ENCODE data around the gene TSN.
A peak's percentile ranks its signal among the peaks of the same experiment; 100 is the strongest.

Gene TSN

GRCh38 chr2:121766624-121767023 lies 11.2 kb downstream of the TSN start:
- peaks cover 0 to 5% (median 3%) of the 10 kb centered on the region in 10 experiments; a peak in 13 of 20 replicates for H3K4me1 ChIP-seq
- no peak overlapping the region for H3K4me2 ChIP-seq
- H3K9me3 ChIP-seq (replicated peaks in 1 of 11): no peaks in the 10 kb centered on the region
- peaks cover 81 to 91% (median 88%) of the 10 kb centered on the region in 11 experiments for H3K36me3 ChIP-seq
- no peaks in the 10 kb centered on the region for H3K27me3 ChIP-seq
- H3K4me3 ChIP-seq: no peak overlapping the region
- no peak overlapping the region for H3K27ac ChIP-seq
- H3K9ac ChIP-seq: no peak overlapping the region
- peaks cover 0 to 36% (median 0%) of the 10 kb centered on the region in 11 experiments; a peak in 6 of 22 replicates for H4K20me1 ChIP-seq
- no peak for TF ChIP-seq Cebpa-rat (IDR thresholded peaks at IDR 0.05)

GRCh38 chr2:121768143-121768755 lies 12.8 kb downstream of the TSN start:
- Histone ChIP-seq H3K27me3 (no peaks in the 10 kb centered on the region), H3K4me2 (no peak overlapping the region), H3K4me1 (peaks cover 12 to 21% (median 19%) of the 10 kb centered on the region in 10 experiments), H3K27ac (no peak overlapping the region), H3K36me3 (peaks cover 65 to 74% (median 71%) of the 10 kb centered on the region in 11 experiments), H3K9ac (no peak overlapping the region), H3K4me3 (no peak overlapping the region), H3K9me3 (replicated peaks in 1 of 11) (no peaks in the 10 kb centered on the region), H4K20me1 (peaks cover 0 to 31% (median 0%) of the 10 kb centered on the region in 11 experiments; a peak in 6 of 22 replicates)
- no peak for TF ChIP-seq Cebpa-rat (IDR thresholded peaks at IDR 0.05)

- peaks cover 26 to 35% (median 32%) of the 10 kb centered on the region in 11 experiments for H3K36me3 ChIP-seq
- no peaks in the 10 kb centered on the region for H3K9me3 ChIP-seq (replicated peaks in 1 of 11)
- H3K9ac ChIP-seq: peak overlapping the region in 5 of 11 experiments; percentile 31 to 44 (median 33); a peak in 8 of 22 replicates
- no peaks in the 10 kb centered on the region for H3K27me3 ChIP-seq
- H3K4me3 ChIP-seq: no peak overlapping the region
- peak overlapping the region in 8 of 11 experiments; percentile 48 to 64 (median 54); a peak in 16 of 22 replicates for H3K27ac ChIP-seq
- H3K4me2 ChIP-seq: peak overlapping the region; percentile 2 to 66 (median 36); a peak in 18 of 22 replicates
- no peak for TF ChIP-seq Cebpa-rat (IDR thresholded peaks at IDR 0.05)
- peaks cover 14 to 25% (median 24%) of the 10 kb centered on the region in 10 experiments for H3K4me1 ChIP-seq
- peaks cover 0 to 10% (median 0%) of the 10 kb centered on the region in 11 experiments; a peak in 1 of 22 replicates for H4K20me1 ChIP-seq
Observed at GRCh38 chr2:121771976-121772742, 16.7 kb downstream of the TSN start.

GRCh38 chr2:121774235-121774634 lies 18.8 kb downstream of the TSN start:
- Histone ChIP-seq H3K36me3 (peaks cover 6 to 14% (median 12%) of the 10 kb centered on the region in 11 experiments; a peak in 17 of 22 replicates), H3K9me3 (replicated peaks in 1 of 11) (no peaks in the 10 kb centered on the region), H4K20me1 (no peaks in the 10 kb centered on the region), H3K4me1 (peaks cover 14 to 25% (median 24%) of the 10 kb centered on the region in 10 experiments), H3K4me3 (no peak overlapping the region), H3K4me2 (no peak overlapping the region), H3K27me3 (no peaks in the 10 kb centered on the region), H3K27ac (no peak overlapping the region), H3K9ac (no peak overlapping the region)
- no peak for TF ChIP-seq Cebpa-rat (IDR thresholded peaks at IDR 0.05)

GRCh38 chr2:121776361-121776760 lies 20.9 kb downstream of the TSN start:
- Histone ChIP-seq H3K36me3 (no peaks in the 10 kb centered on the region), H3K4me2 (no peak overlapping the region)

GRCh38 chr2:121776885-121777698 lies 21.6 kb downstream of the TSN start:
- no peak overlapping the region for H3K4me2 ChIP-seq

More at GRCh38 chr2:121776361-121776760, 20.9 kb downstream of the TSN start:
- H3K27ac ChIP-seq: no peak overlapping the region
- TF ChIP-seq Cebpa-rat (IDR thresholded peaks at IDR 0.05): no peak
- H3K9ac ChIP-seq: no peak overlapping the region
- H3K4me1 ChIP-seq: peaks cover 13 to 24% (median 23%) of the 10 kb centered on the region in 10 experiments
- no peaks in the 10 kb centered on the region for H4K20me1 ChIP-seq
- H3K27me3 ChIP-seq: no peaks in the 10 kb centered on the region
- no peak overlapping the region for H3K4me3 ChIP-seq
- no peaks in the 10 kb centered on the region for H3K9me3 ChIP-seq (replicated peaks in 1 of 11)

GRCh38 chr2:121777699-121778058 lies 22.2 kb downstream of the TSN start:
- no peaks in the 10 kb centered on the region for H3K36me3 ChIP-seq
- H3K4me1 ChIP-seq: peaks cover 0 to 11% (median 10%) of the 10 kb centered on the region in 10 experiments; a peak in 16 of 20 replicates
- H3K4me2 ChIP-seq: no peak overlapping the region
- no peak overlapping the region for H3K27ac ChIP-seq
- H4K20me1 ChIP-seq: no peaks in the 10 kb centered on the region
- H3K9me3 ChIP-seq (replicated peaks in 1 of 11): no peaks in the 10 kb centered on the region
- TF ChIP-seq Cebpa-rat (IDR thresholded peaks at IDR 0.05): no peak
- H3K9ac ChIP-seq: no peak overlapping the region
- H3K27me3 ChIP-seq: no peaks in the 10 kb centered on the region
- H3K4me3 ChIP-seq: no peak overlapping the region

More at GRCh38 chr2:121776885-121777698, 21.6 kb downstream of the TSN start:
- H4K20me1 ChIP-seq: no peaks in the 10 kb centered on the region
- H3K27ac ChIP-seq: no peak overlapping the region
- no peak overlapping the region for H3K4me3 ChIP-seq
- no peaks in the 10 kb centered on the region for H3K36me3 ChIP-seq
- H3K9ac ChIP-seq: no peak overlapping the region
- no peaks in the 10 kb centered on the region for H3K9me3 ChIP-seq (replicated peaks in 1 of 11)
- no peak for TF ChIP-seq Cebpa-rat (IDR thresholded peaks at IDR 0.05)
- peaks cover 5 to 17% (median 16%) of the 10 kb centered on the region in 10 experiments for H3K4me1 ChIP-seq
- H3K27me3 ChIP-seq: no peaks in the 10 kb centered on the region

- Histone ChIP-seq H3K4me2 (no peak overlapping the region), H4K20me1 (no peaks in the 10 kb centered on the region), H3K9ac (no peak overlapping the region), H3K4me3 (no peak overlapping the region), H3K27ac (no peak overlapping the region), H3K27me3 (no peaks in the 10 kb centered on the region), H3K36me3 (no peaks in the 10 kb centered on the region), H3K9me3 (replicated peaks in 1 of 11) (no peaks in the 10 kb centered on the region), H3K4me1 (peaks cover 0 to under 1% (median 0%) of the 10 kb centered on the region in 10 experiments; a peak in 2 of 20 replicates)
- TF ChIP-seq Cebpa-rat (IDR thresholded peaks at IDR 0.05): no peak
Observed at GRCh38 chr2:121778741-121779487, 23.5 kb downstream of the TSN start.
